ENCODE measurements around the gene MRPL20.

- TF ChIP-seq CTCF (IDR thresholded peaks at IDR 0.05 in 8 of 11, conservative IDR thresholded peaks at IDR 0.05 in 3 of 11) (no peak), POLR2A (IDR thresholded peaks at IDR 0.05) (no peak)
These were observed 20.2 kb upstream of the MRPL20 start for GRCh38 chr1:1427106-1427819.

Data from spleen (tissue), 7 donors.